ENCODE data around the gene PRSS37. TPM values are rescaled to one million over a fixed set of nuclear protein-coding genes. Genes with fewer than 3 reads are reported as not detected.

Gene PRSS37
- total and polyA plus RNA-seq, 2 experiments from 2014 or later = 0.13 TPM; not detected in 1

GRCh38 chr7:141880960-141881359 lies 39.7 kb upstream of the PRSS37 start:
- no peak overlapping the region for H3K4me3 ChIP-seq
- H3K4me1 ChIP-seq (ENCODE audit: insufficient read depth) = no peaks in the 10 kb centered on the region
- H3K9me2 ChIP-seq (replicated peaks; ENCODE audit: insufficient read depth) = no peaks in the 10 kb centered on the region
- H3K79me2 ChIP-seq = no peaks in the 10 kb centered on the region
- H3K9me3 ChIP-seq (ENCODE audit: low read depth) = no peaks in the 10 kb centered on the region
- H3K27ac ChIP-seq = no peak overlapping the region
- no peak overlapping the region for H3K4me2 ChIP-seq
- DNase-seq (ENCODE audit: low spot score) = no peak
- WGBS (ENCODE audit: low lambda C conversion rate, missing lambda C conversion rate) = 63% methylated on average over 5 of the region's 5 CpGs
- no peaks in the 10 kb centered on the region for H4K20me1 ChIP-seq (ENCODE audit: insufficient read depth, poor library complexity, severe bottlenecking)
- no peak for TF ChIP-seq EZH2phosphoT487 (IDR thresholded peaks at IDR 0.05; ENCODE audit: low read depth, severe bottlenecking, unreplicated experiment)
- TF ChIP-seq EZH2 (IDR thresholded peaks at IDR 0.05; ENCODE audit: borderline replicate concordance) = no peak
- no peak for TF ChIP-seq CTCF (IDR thresholded peaks at IDR 0.05; ENCODE audit: poor library complexity)
- no peak overlapping the region for H2AFZ ChIP-seq
- H3K27me3 ChIP-seq = no peaks in the 10 kb centered on the region
- no peaks in the 10 kb centered on the region for H3K36me3 ChIP-seq (replicated peaks; ENCODE audit: insufficient read depth, low read depth)

GRCh38 chr7:141877365-141877764 lies 36.1 kb upstream of the PRSS37 start:
- DNase-seq (ENCODE audit: low spot score) = no peak
- H2AFZ ChIP-seq = no peak overlapping the region
- no peak overlapping the region for H3K27ac ChIP-seq
- H3K79me2 ChIP-seq = no peaks in the 10 kb centered on the region
- H3K9me2 ChIP-seq (replicated peaks; ENCODE audit: insufficient read depth) = no peaks in the 10 kb centered on the region
- H3K4me3 ChIP-seq = no peak overlapping the region
- H3K4me1 ChIP-seq (ENCODE audit: insufficient read depth) = no peaks in the 10 kb centered on the region
- TF ChIP-seq EZH2phosphoT487 (IDR thresholded peaks at IDR 0.05; ENCODE audit: low read depth, severe bottlenecking, unreplicated experiment) = no peak
- no peak for TF ChIP-seq CTCF (IDR thresholded peaks at IDR 0.05; ENCODE audit: poor library complexity)
- TF ChIP-seq EZH2 (IDR thresholded peaks at IDR 0.05; ENCODE audit: borderline replicate concordance) = no peak
- no peaks in the 10 kb centered on the region for H4K20me1 ChIP-seq (ENCODE audit: insufficient read depth, poor library complexity, severe bottlenecking)
- no peaks in the 10 kb centered on the region for H3K9me3 ChIP-seq (ENCODE audit: low read depth)
- WGBS (ENCODE audit: low lambda C conversion rate, missing lambda C conversion rate) = 99% methylated on average over 3 of the region's 3 CpGs
- no peaks in the 10 kb centered on the region for H3K27me3 ChIP-seq
- H3K36me3 ChIP-seq (replicated peaks; ENCODE audit: insufficient read depth, low read depth) = no peaks in the 10 kb centered on the region
- H3K4me2 ChIP-seq = no peak overlapping the region

- Histone ChIP-seq H2AFZ (no peak overlapping the region), H4K20me1 (ENCODE audit: insufficient read depth, poor library complexity, severe bottlenecking) (no peaks in the 10 kb centered on the region), H3K4me3 (no peak overlapping the region), H3K36me3 (replicated peaks; ENCODE audit: insufficient read depth, low read depth) (no peaks in the 10 kb centered on the region), H3K9me2 (replicated peaks; ENCODE audit: insufficient read depth) (no peaks in the 10 kb centered on the region), H3K27ac (no peak overlapping the region), H3K79me2 (no peaks in the 10 kb centered on the region), H3K4me2 (no peak overlapping the region), H3K9me3 (ENCODE audit: low read depth) (no peaks in the 10 kb centered on the region), H3K27me3 (no peaks in the 10 kb centered on the region), H3K4me1 (ENCODE audit: insufficient read depth) (no peaks in the 10 kb centered on the region)
- DNase-seq (ENCODE audit: low spot score) = no peak
- 89% methylated on average over 1 of the region's 1 CpG for WGBS (ENCODE audit: low lambda C conversion rate, missing lambda C conversion rate)
- no peak for TF ChIP-seq CTCF (IDR thresholded peaks at IDR 0.05; ENCODE audit: poor library complexity)
- no peak for TF ChIP-seq EZH2phosphoT487 (IDR thresholded peaks at IDR 0.05; ENCODE audit: low read depth, severe bottlenecking, unreplicated experiment)
- TF ChIP-seq EZH2 (IDR thresholded peaks at IDR 0.05; ENCODE audit: borderline replicate concordance) = no peak
These were observed 35.1 kb upstream of the PRSS37 start for GRCh38 chr7:141876371-141876770.

- no peak for DNase-seq (ENCODE audit: low spot score)
- 91% methylated on average over 2 of the region's 2 CpGs for WGBS (ENCODE audit: low lambda C conversion rate, missing lambda C conversion rate)
- Histone ChIP-seq H3K79me2 (no peaks in the 10 kb centered on the region), H3K4me3 (no peak overlapping the region), H3K4me1 (ENCODE audit: insufficient read depth) (no peaks in the 10 kb centered on the region), H3K9me2 (replicated peaks; ENCODE audit: insufficient read depth) (no peaks in the 10 kb centered on the region), H3K27me3 (no peaks in the 10 kb centered on the region), H2AFZ (no peak overlapping the region), H3K27ac (no peak overlapping the region), H3K9me3 (ENCODE audit: low read depth) (no peaks in the 10 kb centered on the region), H4K20me1 (ENCODE audit: insufficient read depth, poor library complexity, severe bottlenecking) (no peaks in the 10 kb centered on the region), H3K4me2 (no peak overlapping the region), H3K36me3 (replicated peaks; ENCODE audit: insufficient read depth, low read depth) (no peaks in the 10 kb centered on the region)
- TF ChIP-seq EZH2 (IDR thresholded peaks at IDR 0.05; ENCODE audit: borderline replicate concordance) (no peak), EZH2phosphoT487 (IDR thresholded peaks at IDR 0.05; ENCODE audit: low read depth, severe bottlenecking, unreplicated experiment) (no peak), CTCF (IDR thresholded peaks at IDR 0.05; ENCODE audit: poor library complexity) (no peak)
These were observed 34.2 kb upstream of the PRSS37 start for GRCh38 chr7:141875453-141875852.

All from hepatocyte (in vitro differentiated cells).